ENCODE data around the gene GLI2.

Gene GLI2

GRCh38 chr2:120772261-120772660 lies 36.6 kb downstream of the GLI2 start:
- peaks cover 21% of the 10 kb centered on the region for H3K36me3 ChIP-seq (ENCODE audit: insufficient read depth, insufficient read length, low read length)
- no peaks in the 10 kb centered on the region for H3K27me3 ChIP-seq (ENCODE audit: insufficient read depth, insufficient read length)
- H3K9ac ChIP-seq (ENCODE audit: insufficient read length, low read depth): no peak overlapping the region
- H3K9me3 ChIP-seq (ENCODE audit: insufficient read depth, low read length): no peaks in the 10 kb centered on the region
- DNase-seq (ENCODE audit: low read depth, low spot score): no peak
- no peak overlapping the region for H3K4me3 ChIP-seq (ENCODE audit: insufficient read length, low read depth)
- TF ChIP-seq SUZ12 (IDR thresholded peaks at IDR 0.05; ENCODE audit: extremely low read depth, insufficient read depth, insufficient read length) (no peak), ZNF274 (IDR thresholded peaks at IDR 0.05; ENCODE audit: low read depth, low read length) (no peak), YY1 (IDR thresholded peaks at IDR 0.05; ENCODE audit: insufficient read depth, insufficient read length) (no peak)
- H3K4me1 ChIP-seq (ENCODE audit: insufficient read depth, insufficient read length): peaks cover 22% of the 10 kb centered on the region

GRCh38 chr2:120773186-120773800 lies 37.6 kb downstream of the GLI2 start:
- no peaks in the 10 kb centered on the region for H3K9me3 ChIP-seq (ENCODE audit: insufficient read depth, low read length)
- TF ChIP-seq YY1 (IDR thresholded peaks at IDR 0.05; ENCODE audit: insufficient read depth, insufficient read length): no peak
- TF ChIP-seq SUZ12 (IDR thresholded peaks at IDR 0.05; ENCODE audit: extremely low read depth, insufficient read depth, insufficient read length): no peak
- no peak for TF ChIP-seq ZNF274 (IDR thresholded peaks at IDR 0.05; ENCODE audit: low read depth, low read length)
- peaks cover 16% of the 10 kb centered on the region for H3K36me3 ChIP-seq (ENCODE audit: insufficient read depth, insufficient read length, low read length)
- H3K4me1 ChIP-seq (ENCODE audit: insufficient read depth, insufficient read length): peaks cover 22% of the 10 kb centered on the region
- H3K27me3 ChIP-seq (ENCODE audit: insufficient read depth, insufficient read length): no peaks in the 10 kb centered on the region
- H3K9ac ChIP-seq (ENCODE audit: insufficient read length, low read depth): no peak overlapping the region
- no peak for DNase-seq (ENCODE audit: low read depth, low spot score)
- no peak overlapping the region for H3K4me3 ChIP-seq (ENCODE audit: insufficient read length, low read depth)

GRCh38 chr2:120774557-120775160 lies 39.0 kb downstream of the GLI2 start:
- TF ChIP-seq ZNF274 (IDR thresholded peaks at IDR 0.05; ENCODE audit: low read depth, low read length): no peak
- TF ChIP-seq YY1 (IDR thresholded peaks at IDR 0.05; ENCODE audit: insufficient read depth, insufficient read length): no peak
- no peak for TF ChIP-seq SUZ12 (IDR thresholded peaks at IDR 0.05; ENCODE audit: extremely low read depth, insufficient read depth, insufficient read length)
- Histone ChIP-seq H3K4me3 (ENCODE audit: insufficient read length, low read depth) (no peak overlapping the region), H3K9ac (ENCODE audit: insufficient read length, low read depth) (no peak overlapping the region), H3K9me3 (ENCODE audit: insufficient read depth, low read length) (no peaks in the 10 kb centered on the region), H3K27me3 (ENCODE audit: insufficient read depth, insufficient read length) (no peaks in the 10 kb centered on the region), H3K36me3 (ENCODE audit: insufficient read depth, insufficient read length, low read length) (peaks cover 3% of the 10 kb centered on the region), H3K4me1 (ENCODE audit: insufficient read depth, insufficient read length) (peaks cover 23% of the 10 kb centered on the region)
- DNase-seq (ENCODE audit: low read depth, low spot score): no peak

GRCh38 chr2:120775194-120775593 lies 39.5 kb downstream of the GLI2 start:
- no peak overlapping the region for H3K9ac ChIP-seq (ENCODE audit: insufficient read length, low read depth)
- no peaks in the 10 kb centered on the region for H3K9me3 ChIP-seq (ENCODE audit: insufficient read depth, low read length)
- H3K27me3 ChIP-seq (ENCODE audit: insufficient read depth, insufficient read length): no peaks in the 10 kb centered on the region
- H3K36me3 ChIP-seq (ENCODE audit: insufficient read depth, insufficient read length, low read length): peaks cover 3% of the 10 kb centered on the region
- peaks cover 25% of the 10 kb centered on the region for H3K4me1 ChIP-seq (ENCODE audit: insufficient read depth, insufficient read length)
- no peak overlapping the region for H3K4me3 ChIP-seq (ENCODE audit: insufficient read length, low read depth)
- no peak for DNase-seq (ENCODE audit: low read depth, low spot score)
- TF ChIP-seq ZNF274 (IDR thresholded peaks at IDR 0.05; ENCODE audit: low read depth, low read length) (no peak), SUZ12 (IDR thresholded peaks at IDR 0.05; ENCODE audit: extremely low read depth, insufficient read depth, insufficient read length) (no peak), YY1 (IDR thresholded peaks at IDR 0.05; ENCODE audit: insufficient read depth, insufficient read length) (no peak)

- Histone ChIP-seq H3K4me1 (ENCODE audit: insufficient read depth, insufficient read length) (peaks cover 22% of the 10 kb centered on the region), H3K9me3 (ENCODE audit: insufficient read depth, low read length) (no peaks in the 10 kb centered on the region), H3K4me3 (ENCODE audit: insufficient read length, low read depth) (no peak overlapping the region), H3K36me3 (ENCODE audit: insufficient read depth, insufficient read length, low read length) (peaks cover 9% of the 10 kb centered on the region), H3K27me3 (ENCODE audit: insufficient read depth, insufficient read length) (no peaks in the 10 kb centered on the region), H3K9ac (ENCODE audit: insufficient read length, low read depth) (no peak overlapping the region)
- TF ChIP-seq YY1 (IDR thresholded peaks at IDR 0.05; ENCODE audit: insufficient read depth, insufficient read length): no peak
- no peak for TF ChIP-seq ZNF274 (IDR thresholded peaks at IDR 0.05; ENCODE audit: low read depth, low read length)
- TF ChIP-seq SUZ12 (IDR thresholded peaks at IDR 0.05; ENCODE audit: extremely low read depth, insufficient read depth, insufficient read length): no peak
- no peak for DNase-seq (ENCODE audit: low read depth, low spot score)
Measured at GRCh38 chr2:120775801-120776589, 40.3 kb downstream of the GLI2 start.

GRCh38 chr2:120776649-120777048 lies 41.0 kb downstream of the GLI2 start:
- Histone ChIP-seq H3K4me3 (ENCODE audit: insufficient read length, low read depth) (no peak overlapping the region), H3K4me1 (ENCODE audit: insufficient read depth, insufficient read length) (peaks cover 19% of the 10 kb centered on the region), H3K27me3 (ENCODE audit: insufficient read depth, insufficient read length) (no peaks in the 10 kb centered on the region), H3K36me3 (ENCODE audit: insufficient read depth, insufficient read length, low read length) (peaks cover 9% of the 10 kb centered on the region), H3K9me3 (ENCODE audit: insufficient read depth, low read length) (no peaks in the 10 kb centered on the region), H3K9ac (ENCODE audit: insufficient read length, low read depth) (no peak overlapping the region)
- DNase-seq (ENCODE audit: low read depth, low spot score): no peak
- no peak for TF ChIP-seq ZNF274 (IDR thresholded peaks at IDR 0.05; ENCODE audit: low read depth, low read length)
- no peak for TF ChIP-seq SUZ12 (IDR thresholded peaks at IDR 0.05; ENCODE audit: extremely low read depth, insufficient read depth, insufficient read length)

GRCh38 chr2:120777170-120777751 lies 41.6 kb downstream of the GLI2 start:
- Histone ChIP-seq H3K9me3 (ENCODE audit: insufficient read depth, low read length) (no peaks in the 10 kb centered on the region), H3K36me3 (ENCODE audit: insufficient read depth, insufficient read length, low read length) (peaks cover 9% of the 10 kb centered on the region), H3K9ac (ENCODE audit: insufficient read length, low read depth) (no peak overlapping the region), H3K4me3 (ENCODE audit: insufficient read length, low read depth) (no peak overlapping the region), H3K4me1 (ENCODE audit: insufficient read depth, insufficient read length) (peaks cover 14% of the 10 kb centered on the region), H3K27me3 (ENCODE audit: insufficient read depth, insufficient read length) (no peaks in the 10 kb centered on the region)
- TF ChIP-seq SUZ12 (IDR thresholded peaks at IDR 0.05; ENCODE audit: extremely low read depth, insufficient read depth, insufficient read length) (no peak), YY1 (IDR thresholded peaks at IDR 0.05; ENCODE audit: insufficient read depth, insufficient read length) (no peak), ZNF274 (IDR thresholded peaks at IDR 0.05; ENCODE audit: low read depth, low read length) (no peak)
- DNase-seq (ENCODE audit: low read depth, low spot score): no peak
